Measurements from ENCODE around the gene RALGPS2.

DNA sequence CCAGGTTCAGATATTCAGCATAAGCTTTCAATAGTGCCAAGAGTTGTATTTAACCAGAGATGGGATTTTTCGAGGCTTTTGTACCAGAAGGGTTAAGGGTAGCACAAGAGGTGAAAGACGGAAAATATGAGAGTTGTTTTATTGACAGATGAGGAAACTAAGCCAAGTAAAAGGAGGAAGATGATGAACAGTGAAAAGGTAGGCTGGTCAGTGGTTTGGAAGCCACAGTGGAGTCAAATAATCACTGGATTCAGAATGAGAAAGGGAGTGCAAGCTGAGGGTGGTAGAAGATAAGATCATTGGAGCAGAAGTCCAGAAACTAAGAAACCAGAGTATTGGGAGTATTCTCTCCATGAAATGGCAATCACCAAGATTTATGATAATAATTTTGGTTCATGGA is 100.1 kb downstream of the RALGPS2 start:
- TF ChIP-seq, protein P1, sequence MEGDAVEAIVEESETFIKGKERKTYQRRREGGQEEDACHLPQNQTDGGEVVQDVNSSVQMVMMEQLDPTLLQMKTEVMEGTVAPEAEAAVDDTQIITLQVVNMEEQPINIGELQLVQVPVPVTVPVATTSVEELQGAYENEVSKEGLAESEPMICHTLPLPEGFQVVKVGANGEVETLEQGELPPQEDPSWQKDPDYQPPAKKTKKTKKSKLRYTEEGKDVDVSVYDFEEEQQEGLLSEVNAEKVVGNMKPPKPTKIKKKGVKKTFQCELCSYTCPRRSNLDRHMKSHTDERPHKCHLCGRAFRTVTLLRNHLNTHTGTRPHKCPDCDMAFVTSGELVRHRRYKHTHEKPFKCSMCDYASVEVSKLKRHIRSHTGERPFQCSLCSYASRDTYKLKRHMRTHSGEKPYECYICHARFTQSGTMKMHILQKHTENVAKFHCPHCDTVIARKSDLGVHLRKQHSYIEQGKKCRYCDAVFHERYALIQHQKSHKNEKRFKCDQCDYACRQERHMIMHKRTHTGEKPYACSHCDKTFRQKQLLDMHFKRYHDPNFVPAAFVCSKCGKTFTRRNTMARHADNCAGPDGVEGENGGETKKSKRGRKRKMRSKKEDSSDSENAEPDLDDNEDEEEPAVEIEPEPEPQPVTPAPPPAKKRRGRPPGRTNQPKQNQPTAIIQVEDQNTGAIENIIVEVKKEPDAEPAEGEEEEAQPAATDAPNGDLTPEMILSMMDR (IDR thresholded peaks at IDR 0.05; ENCODE audit: low read depth, low read length), result no peak
- TF ChIP-seq POLR2A (IDR thresholded peaks at IDR 0.05; ENCODE audit: extremely low read depth, insufficient read length), result no peak
- TF ChIP-seq, protein P2, sequence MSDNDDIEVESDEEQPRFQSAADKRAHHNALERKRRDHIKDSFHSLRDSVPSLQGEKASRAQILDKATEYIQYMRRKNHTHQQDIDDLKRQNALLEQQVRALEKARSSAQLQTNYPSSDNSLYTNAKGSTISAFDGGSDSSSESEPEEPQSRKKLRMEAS (IDR thresholded peaks at IDR 0.05; ENCODE audit: low read depth, low read length), result no peak

All from NB4 (cell line).